HL-60/S4 treated with phorbol 12-myristate 13-acetate at 8.2 ng/mL for 4 days and 3 days (cell line): ENCODE results near the gene CASTOR1.

Experiments
- in situ Hi-C: fragments of 300-500 bp; cut with MboI; formaldehyde crosslinking; loops from 2 replicates; pipeline ENCODE4 v1.15.0; 2022; ENCODE audit warnings: low sequenced_read_pairs

CASTOR1 gene

DNA sequence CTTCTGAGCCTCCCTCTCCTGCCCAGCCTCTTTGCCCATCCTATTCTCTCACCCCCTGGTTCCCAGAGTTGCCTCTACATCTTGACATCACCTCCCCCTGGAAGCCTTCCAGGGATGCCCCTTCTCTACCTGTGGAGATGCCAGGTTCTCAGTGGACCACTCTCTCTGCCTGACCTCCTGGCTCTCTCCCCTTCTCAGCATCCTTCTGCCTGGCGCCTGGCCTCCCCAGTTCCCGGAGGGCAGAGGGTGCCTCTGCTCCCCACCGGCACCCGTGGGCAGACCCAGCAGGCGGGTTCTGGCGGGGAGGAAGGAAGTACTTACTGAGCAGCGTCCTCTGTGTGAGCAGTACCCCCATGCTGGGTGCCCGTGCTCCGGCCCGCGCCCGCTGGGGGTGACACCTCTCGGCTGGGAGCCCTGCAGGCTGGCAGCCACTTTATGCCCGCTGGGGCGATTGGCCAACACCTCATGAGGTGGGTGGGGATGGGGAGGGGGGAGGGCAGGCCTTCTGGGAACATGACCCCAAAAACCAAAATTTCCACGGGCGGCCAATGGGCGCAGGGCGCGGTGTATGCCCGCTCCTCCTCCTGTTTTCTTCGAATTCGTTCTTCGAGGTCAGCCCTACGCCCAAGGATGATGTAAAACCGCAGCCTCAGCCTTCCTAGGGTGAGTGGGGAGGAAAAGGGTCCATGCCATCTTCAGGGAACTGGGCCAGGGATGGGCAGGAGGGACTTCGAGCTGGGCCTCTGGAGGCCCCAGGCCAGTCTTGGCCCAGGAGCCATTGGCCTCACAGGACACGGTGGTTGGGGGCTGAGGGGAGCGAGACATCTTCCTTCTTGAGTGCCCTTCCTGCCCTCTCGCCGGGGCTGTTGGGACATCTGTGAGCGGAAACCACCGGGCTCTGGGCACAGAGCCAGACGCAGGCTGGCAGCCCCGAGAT is 22.6 kb downstream of the CASTOR1 start, which contains the start of gene OSM:
TSS of gene OSM (minus strand) at position 407 of the 937 bp plus-strand sequence. CDS start at position 355, 52 bp downstream.
- in situ Hi-C loops = loop anchor here (10.0 kb wide), 1 partner anchor 72 kb away; no protein-coding TSS in a partner anchor

DNA sequence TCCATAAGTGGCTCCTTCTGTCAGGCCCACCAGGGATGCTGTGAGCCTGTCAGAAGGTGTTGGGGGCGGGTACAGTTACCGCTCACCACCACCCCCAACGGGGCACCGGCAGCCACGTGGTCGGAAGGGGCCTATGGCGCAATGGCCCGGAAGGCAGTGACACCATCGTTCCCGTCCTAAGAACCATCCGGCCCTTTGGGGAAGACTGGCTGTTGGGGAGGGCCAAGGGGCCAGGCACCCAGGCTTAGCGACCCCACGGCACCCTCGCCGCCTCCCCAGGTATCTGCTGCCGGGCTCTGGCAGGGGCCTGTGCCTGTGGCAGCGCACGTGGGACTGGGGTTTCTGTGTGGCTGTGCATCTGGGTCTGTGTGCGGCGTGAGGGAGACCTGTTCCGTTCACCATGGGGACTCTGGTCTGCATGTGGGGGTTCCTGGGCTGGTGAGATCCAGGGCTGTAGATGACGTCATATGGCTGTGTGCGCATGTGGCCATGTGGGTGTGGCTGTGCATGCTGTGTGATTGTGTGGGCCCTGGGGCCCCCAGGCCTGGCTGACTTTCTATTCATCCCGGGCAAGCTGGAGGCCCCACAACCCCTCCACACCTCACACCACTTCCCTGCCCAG is 23.4 kb downstream of the CASTOR1 start:
- in situ Hi-C loops = loop anchor here (10.0 kb wide), 1 partner anchor 71 kb away; no protein-coding TSS in a partner anchor

DNA sequence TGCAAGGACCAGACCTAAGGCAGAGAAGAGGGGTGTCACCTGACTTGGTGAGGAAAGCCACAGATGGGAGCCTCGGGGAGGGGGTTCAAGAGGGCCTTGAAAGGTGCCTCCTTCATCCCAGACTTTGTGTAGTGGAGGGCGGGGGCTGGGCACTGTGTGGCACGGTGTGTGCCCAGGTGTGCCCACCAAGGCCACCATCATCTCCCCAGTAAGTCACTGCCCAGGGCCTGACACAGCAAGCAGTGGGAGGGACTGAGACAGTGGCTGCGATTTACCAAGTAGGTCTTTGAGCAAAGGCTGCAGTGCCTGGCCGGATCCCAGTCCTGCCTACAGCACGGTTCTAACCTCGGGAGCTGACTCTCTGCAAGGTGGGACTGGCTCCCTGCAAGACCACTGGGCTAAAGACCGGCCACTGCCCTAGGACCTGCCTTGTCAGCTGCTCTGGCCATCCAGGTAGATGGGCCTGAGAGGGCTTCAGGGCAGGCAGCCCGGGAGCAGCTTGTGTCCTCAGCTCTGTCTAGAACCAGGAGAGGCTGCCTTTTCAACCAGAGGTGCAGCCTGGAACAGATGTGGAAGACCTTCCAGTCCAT is 24.1 kb downstream of the CASTOR1 start:
- in situ Hi-C loops = loop anchor here (10.0 kb wide), 1 partner anchor 70 kb away; no protein-coding TSS in a partner anchor

DNA sequence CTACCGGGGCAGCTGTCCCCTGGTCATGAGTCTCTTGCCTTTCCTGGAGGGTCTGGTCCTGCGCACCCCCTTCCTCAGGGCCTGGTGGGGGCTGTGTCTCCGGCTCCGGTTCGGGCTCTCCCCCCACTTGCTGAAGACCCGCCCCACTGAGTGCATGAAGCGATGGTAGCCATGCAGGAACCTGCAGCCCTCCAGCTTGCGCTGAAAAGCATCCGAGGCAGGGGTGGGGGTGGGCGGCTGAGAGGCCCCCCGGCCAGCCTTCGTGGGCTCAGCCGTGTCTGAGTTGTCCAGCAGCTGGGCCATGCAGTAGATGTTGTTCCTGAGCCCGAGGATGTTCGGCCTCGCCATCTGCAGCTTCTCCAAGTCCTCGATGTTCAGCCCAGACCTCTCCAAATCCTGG is 25.4 kb downstream of the CASTOR1 start:
- in situ Hi-C loops = loop anchor here (10.0 kb wide), 1 partner anchor 69 kb away; no protein-coding TSS in a partner anchor

GRCh38 chr22:30262917-30263741 is 26.2 kb downstream of the CASTOR1 start:
- in situ Hi-C loops = loop anchor here (10.0 kb wide), 1 partner anchor 68 kb away; no protein-coding TSS in a partner anchor

DNA sequence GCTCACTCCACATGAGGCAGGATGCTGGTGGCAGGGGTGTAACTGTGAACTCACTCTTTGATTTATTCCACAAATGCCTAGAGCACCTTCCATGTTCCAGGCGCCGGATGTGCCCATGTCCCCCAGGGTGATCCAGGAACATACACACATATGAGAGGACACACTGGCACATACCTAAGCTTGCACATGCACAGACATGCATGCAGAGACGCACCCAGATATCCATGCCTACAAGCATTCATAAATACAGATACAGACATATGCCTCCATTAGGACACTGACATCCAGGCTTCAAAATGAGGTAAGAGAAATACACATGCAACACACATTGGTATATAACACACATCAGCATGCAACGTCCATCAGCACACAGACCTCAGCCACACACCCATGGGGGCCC is 27.2 kb downstream of the CASTOR1 start:
- in situ Hi-C loops = loop anchor here (10.0 kb wide), 1 partner anchor 67 kb away; no protein-coding TSS in a partner anchor

- in situ Hi-C loops = loop anchor here (10.0 kb wide), 1 partner anchor 66 kb away; no protein-coding TSS in a partner anchor
Measured at GRCh38 chr22:30261134-30261533, 28.2 kb downstream of the CASTOR1 start.

DNA sequence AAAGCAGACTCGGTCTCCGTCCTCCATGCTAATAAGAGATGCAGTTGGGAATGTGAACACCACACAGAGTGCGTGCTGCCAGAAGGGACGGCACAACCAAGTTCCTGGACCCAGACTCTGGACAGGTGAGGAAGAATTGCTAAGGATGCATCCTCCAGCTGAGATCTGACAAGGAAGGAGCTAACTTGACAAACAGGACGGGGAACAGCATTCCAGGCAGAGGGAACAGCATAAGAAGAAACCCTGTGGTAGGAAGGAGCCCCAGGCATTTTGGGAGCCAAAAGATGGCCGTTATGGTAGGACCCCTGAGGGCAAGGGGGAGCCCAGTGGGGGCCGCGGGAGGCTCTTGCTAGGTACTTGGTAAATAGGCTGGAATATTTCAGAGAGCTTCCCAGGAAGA is 28.6 kb downstream of the CASTOR1 start:
- in situ Hi-C loops = loop anchor here (10.0 kb wide), 1 partner anchor 66 kb away; no protein-coding TSS in a partner anchor

GRCh38 chr22:30260276-30260675 is 29.0 kb downstream of the CASTOR1 start:
- in situ Hi-C loops = loop anchor here (10.0 kb wide), 1 partner anchor 65 kb away; no protein-coding TSS in a partner anchor

GRCh38 chr22:30254314-30254713 is 35.0 kb downstream of the CASTOR1 start:
- in situ Hi-C loops = no loop called here

- in situ Hi-C loops = no loop called here
Measured at GRCh38 chr22:30253205-30253852, 36.0 kb downstream of the CASTOR1 start.

DNA sequence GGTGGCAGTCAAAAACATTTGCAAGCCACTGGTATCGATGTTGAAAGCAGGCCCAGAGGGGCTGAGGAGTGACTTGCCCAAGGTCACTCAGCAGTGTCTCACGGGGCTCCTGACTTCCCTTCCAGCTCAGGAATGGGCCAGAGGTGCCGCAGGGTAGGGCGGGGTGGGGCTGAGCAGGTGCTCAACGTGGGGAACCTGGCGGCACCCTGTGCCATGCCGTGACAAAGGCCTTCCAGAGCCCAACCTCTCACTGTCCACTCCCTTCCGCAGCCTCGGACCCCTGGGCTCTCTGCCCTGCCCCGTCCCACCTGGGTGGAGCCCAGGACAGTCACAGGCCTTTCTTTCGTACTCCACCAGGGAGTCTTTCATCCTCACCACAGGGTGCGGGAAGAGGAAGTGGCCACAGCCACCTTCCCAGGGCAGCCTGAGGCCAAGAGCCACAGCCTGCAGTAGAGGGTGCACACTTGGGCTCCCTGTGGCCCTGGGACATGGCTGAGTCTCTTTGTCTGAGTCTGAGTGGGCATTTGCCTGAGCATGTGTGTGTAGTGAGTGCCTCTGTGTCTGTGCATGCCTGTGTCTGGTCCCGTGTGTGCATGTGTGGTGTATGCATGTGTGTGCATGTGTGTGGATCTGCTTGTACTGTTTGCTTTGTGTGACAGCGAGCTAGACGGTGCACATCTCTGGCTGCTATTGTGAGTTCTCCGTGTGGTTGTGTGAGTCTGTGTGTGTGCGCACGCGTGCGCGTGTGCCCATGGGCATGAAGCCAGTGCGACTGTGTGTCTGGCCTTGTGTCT is 36.7 kb downstream of the CASTOR1 start:
- in situ Hi-C loops = no loop called here

DNA sequence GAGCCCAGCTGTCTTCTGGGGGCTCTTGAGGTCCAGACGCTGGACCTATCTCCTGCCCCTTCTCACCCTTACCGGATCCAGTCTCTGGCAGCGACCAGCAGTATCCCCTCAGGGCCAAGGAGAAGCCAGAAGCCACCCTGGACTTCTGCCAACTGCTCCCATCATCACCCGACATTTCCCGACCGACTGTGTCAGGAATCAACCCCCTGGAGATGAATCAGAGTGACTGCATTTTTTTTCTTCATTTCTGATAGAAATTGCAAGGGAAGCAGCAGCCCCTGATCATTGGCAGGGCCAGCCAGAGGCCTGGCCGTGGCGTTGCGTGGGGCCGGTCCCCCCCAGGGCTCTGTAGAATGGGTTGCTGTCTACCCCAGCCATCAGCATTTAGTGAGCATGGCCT is 37.6 kb downstream of the CASTOR1 start:
- in situ Hi-C loops = no loop called here

GRCh38 chr22:30250661-30251267 is 38.5 kb downstream of the CASTOR1 start:
- in situ Hi-C loops = no loop called here

- in situ Hi-C loops = no loop called here
Measured at GRCh38 chr22:30250039-30250565, 39.2 kb downstream of the CASTOR1 start.

- in situ Hi-C loops = no loop called here
Measured at GRCh38 chr22:30249049-30250038, 40.0 kb downstream of the CASTOR1 start.

- in situ Hi-C loops = no loop called here
Measured at GRCh38 chr22:30248484-30248883, 40.8 kb downstream of the CASTOR1 start.
